SU-DHL-6 (cell line): ENCODE data around the gene ADGRB3.

Experiments
- H2AFZ ChIP-seq: fragments of 200-600 bp; sonication (generic); 2 replicates; pipeline ENCODE4 v1.6.1; 2014; ENCODE audit warnings: low read depth, mild to moderate bottlenecking, moderate library complexity, mixed read lengths, antibody characterized with exemption, low read length; ENCODE audit not compliant: severe bottlenecking
- H3F3A ChIP-seq: fragments of 200-600 bp; shearing (Covaris generic); 2 replicates; pipeline ENCODE4 v1.6.0; 2016; ENCODE audit warnings: antibody characterized with exemption, mild to moderate bottlenecking; ENCODE audit not compliant: insufficient read depth
- H3K27ac ChIP-seq: fragments of 200-600 bp; sonication (generic); 2 replicates; pipeline ENCODE4 v1.5.1; 2016; ENCODE audit warnings: low read depth, mild to moderate bottlenecking, low read length, moderate library complexity, mixed read lengths
- H3K27me3 ChIP-seq: fragments of 200-600 bp; sonication (generic), shearing (Covaris generic); 2 replicates; pipeline ENCODE4 v1.6.0; 2014; ENCODE audit warnings: mild to moderate bottlenecking, low read length
- H3K36me3 ChIP-seq: fragments of 200-600 bp; sonication (generic); 2 replicates; pipeline ENCODE4 v1.6.1; 2014; ENCODE audit warnings: mild to moderate bottlenecking, low read length, mixed read lengths
- H3K4me2 ChIP-seq: fragments of 300-600, 200-600 bp; shearing (Covaris generic), sonication (generic); 2 replicates; pipeline ENCODE4 v1.6.0; 2014; ENCODE audit warnings: low read length, low read depth, mild to moderate bottlenecking; ENCODE audit not compliant: poor library complexity, severe bottlenecking
- H3K4me3 ChIP-seq: fragments of 200-600 bp; sonication (generic); 2 replicates; pipeline ENCODE4 v1.5.1; 2014; ENCODE audit warnings: antibody characterized with exemption, low read length, mild to moderate bottlenecking, mixed read lengths; ENCODE audit not compliant: insufficient read depth, poor library complexity, severe bottlenecking
- H3K79me2 ChIP-seq: fragments of 200-600 bp; sonication (generic); 2 replicates; pipeline ENCODE4 v1.6.1; 2014; ENCODE audit warnings: mild to moderate bottlenecking, low read length, moderate library complexity; ENCODE audit not compliant: insufficient read depth
- H3K9ac ChIP-seq: fragments of 200-600 bp; sonication (generic); 2 replicates; pipeline ENCODE4 v1.7.0; 2014; ENCODE audit warnings: mild to moderate bottlenecking, low read length
- H3K9me2 ChIP-seq: fragments of 200-600 bp; sonication (generic); replicated peaks from 2 replicates; pipeline ENCODE4 v1.6.1; 2014; ENCODE audit warnings: low read length; ENCODE audit not compliant: insufficient read depth
- H3K9me3 ChIP-seq: fragments of 200-600 bp; sonication (generic); 2 replicates; pipeline ENCODE4 v1.6.1; 2014; ENCODE audit warnings: low read length, mixed read lengths; ENCODE audit not compliant: insufficient read depth
- H4K20me1 ChIP-seq: fragments of 200-600 bp; sonication (generic); 2 replicates; pipeline ENCODE4 v1.6.1; 2014; ENCODE audit warnings: low read depth, mild to moderate bottlenecking, antibody characterized with exemption, low read length, moderate library complexity, mixed read lengths
- EZH2phosphoT487 ChIP-seq: fragments of 200-600 bp; sonication (generic), shearing (Covaris generic); conservative IDR thresholded peaks from 2 replicates; pipeline ENCODE4 v1.6.1; 2018; ENCODE audit warnings: mild to moderate bottlenecking, antibody characterized with exemption, low read length, moderate library complexity, mixed read lengths
- TF ChIP-seq, protein P1 (sequence below): fragments of 200-600 bp; sonication (generic); IDR thresholded peaks from one replicate; pipeline ENCODE4 v1.5.1; 2017; ENCODE audit warnings: antibody characterized with exemption, mild to moderate bottlenecking, low read length, moderate library complexity; ENCODE audit not compliant: insufficient read depth, poor library complexity, severe bottlenecking

ADGRB3 gene

DNA sequence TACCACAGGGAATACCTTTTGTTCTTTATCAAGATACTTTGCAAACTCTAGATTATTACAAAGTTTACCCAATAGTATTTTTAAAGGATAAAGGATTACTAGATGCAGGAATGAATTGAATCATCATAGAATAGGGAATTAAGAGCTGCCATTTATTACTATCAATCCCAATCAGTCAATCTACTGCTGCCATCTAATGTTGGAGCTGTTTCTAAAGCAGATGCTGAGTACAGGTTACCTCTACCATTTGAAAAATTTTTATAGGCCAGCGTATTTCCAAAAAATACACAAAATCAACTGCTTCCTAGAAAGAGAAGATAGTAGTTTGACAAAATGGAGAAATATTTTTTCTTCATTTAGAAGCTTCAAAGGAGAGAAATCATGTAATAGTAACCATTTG is 520.4 kb downstream of the ADGRB3 start:
- Histone ChIP-seq H4K20me1 (no peaks in the 10 kb centered on the region), H2AFZ (no peak overlapping the region), H3K9ac (no peak overlapping the region), H3K36me3 (no peaks in the 10 kb centered on the region), H3K27me3 (no peaks in the 10 kb centered on the region), H3K79me2 (no peaks in the 10 kb centered on the region), H3K4me2 (no peak overlapping the region), H3K27ac (no peak overlapping the region), H3F3A (no peaks in the 10 kb centered on the region), H3K4me3 (no peak overlapping the region), H3K9me3 (no peaks in the 10 kb centered on the region), H3K9me2 (no peaks in the 10 kb centered on the region; the same call in 1 of the 2 replicates)
- no peak for TF ChIP-seq EZH2phosphoT487
- TF ChIP-seq, protein P1, sequence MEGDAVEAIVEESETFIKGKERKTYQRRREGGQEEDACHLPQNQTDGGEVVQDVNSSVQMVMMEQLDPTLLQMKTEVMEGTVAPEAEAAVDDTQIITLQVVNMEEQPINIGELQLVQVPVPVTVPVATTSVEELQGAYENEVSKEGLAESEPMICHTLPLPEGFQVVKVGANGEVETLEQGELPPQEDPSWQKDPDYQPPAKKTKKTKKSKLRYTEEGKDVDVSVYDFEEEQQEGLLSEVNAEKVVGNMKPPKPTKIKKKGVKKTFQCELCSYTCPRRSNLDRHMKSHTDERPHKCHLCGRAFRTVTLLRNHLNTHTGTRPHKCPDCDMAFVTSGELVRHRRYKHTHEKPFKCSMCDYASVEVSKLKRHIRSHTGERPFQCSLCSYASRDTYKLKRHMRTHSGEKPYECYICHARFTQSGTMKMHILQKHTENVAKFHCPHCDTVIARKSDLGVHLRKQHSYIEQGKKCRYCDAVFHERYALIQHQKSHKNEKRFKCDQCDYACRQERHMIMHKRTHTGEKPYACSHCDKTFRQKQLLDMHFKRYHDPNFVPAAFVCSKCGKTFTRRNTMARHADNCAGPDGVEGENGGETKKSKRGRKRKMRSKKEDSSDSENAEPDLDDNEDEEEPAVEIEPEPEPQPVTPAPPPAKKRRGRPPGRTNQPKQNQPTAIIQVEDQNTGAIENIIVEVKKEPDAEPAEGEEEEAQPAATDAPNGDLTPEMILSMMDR: no peak

- TF ChIP-seq EZH2phosphoT487: no peak
- TF ChIP-seq, protein P1: no peak
- Histone ChIP-seq H3K27ac (no peak overlapping the region), H3K4me3 (no peak overlapping the region), H3K9ac (no peak overlapping the region), H3K9me3 (no peaks in the 10 kb centered on the region), H3K36me3 (no peaks in the 10 kb centered on the region), H4K20me1 (no peaks in the 10 kb centered on the region), H3K9me2 (no peaks in the 10 kb centered on the region; the same call in 1 of the 2 replicates), H3K4me2 (no peak overlapping the region), H2AFZ (no peak overlapping the region), H3F3A (no peaks in the 10 kb centered on the region), H3K27me3 (no peaks in the 10 kb centered on the region), H3K79me2 (no peaks in the 10 kb centered on the region)
Observed at GRCh38 chr6:69162811-69163210, 527.7 kb downstream of the ADGRB3 start.

- no peaks in the 10 kb centered on the region for H3F3A ChIP-seq
- no peak overlapping the region for H2AFZ ChIP-seq
- H3K9me3 ChIP-seq: no peaks in the 10 kb centered on the region
- H4K20me1 ChIP-seq: no peaks in the 10 kb centered on the region
- TF ChIP-seq, protein P1: no peak
- no peak for TF ChIP-seq EZH2phosphoT487
- H3K9ac ChIP-seq: no peak overlapping the region
- H3K27me3 ChIP-seq: no peaks in the 10 kb centered on the region
- no peaks in the 10 kb centered on the region for H3K36me3 ChIP-seq
- H3K79me2 ChIP-seq: no peaks in the 10 kb centered on the region
- H3K4me2 ChIP-seq: no peak overlapping the region
- no peaks in the 10 kb centered on the region; the same call in 1 of the 2 replicates for H3K9me2 ChIP-seq
- H3K27ac ChIP-seq: no peak overlapping the region
- H3K4me3 ChIP-seq: no peak overlapping the region
Observed at GRCh38 chr6:69164564-69165229, 529.6 kb downstream of the ADGRB3 start.
